ENCODE results near the gene MKNK1. TPM values are rescaled to one million over a fixed set of nuclear protein-coding genes. Genes with fewer than 3 reads are reported as not detected.

MKNK1 gene
- total and polyA plus RNA-seq, 2 of the 4 experiments (the other 2 are of a cell fraction) = 14.3 to 35.2 TPM

- peak; percentile 66 for DNase-seq
- Histone ChIP-seq H3K4ac (ENCODE audit: low read depth, low read length) (no peak overlapping the region), H4K5ac (ENCODE audit: low read depth, low read length) (no peak overlapping the region), H3K79me1 (ENCODE audit: low read depth in 1 of 2, low read length in 2 of 2) (no peaks in the 10 kb centered on the region), H3K18ac (ENCODE audit: low read depth, low read length) (no peak overlapping the region), H3K4me1 (ENCODE audit: control insufficient read depth, insufficient read depth, low read length) (peaks cover 3% of the 10 kb centered on the region; the same call in 1 of the 2 replicates), H2BK120ac (ENCODE audit: low read depth, low read length) (no peak overlapping the region), H4K8ac (ENCODE audit: low read depth in 2 of 2, low read length in 2 of 2) (no peak overlapping the region), H3K14ac (replicated peaks; ENCODE audit: low read depth, low read length) (no peak overlapping the region), H2BK5ac (ENCODE audit: low read depth, low read length, poor library complexity, severe bottlenecking) (no peak overlapping the region), H2BK15ac (ENCODE audit: low read depth, low read length) (no peak overlapping the region), H3K36me3 (ENCODE audit: control insufficient read depth, insufficient read depth, low read length) (no peaks in the 10 kb centered on the region), H2BK20ac (ENCODE audit: low read depth, low read length) (no peak overlapping the region), H3K9ac (ENCODE audit: low read depth, low read length) (no peak overlapping the region), H3K4me3 (ENCODE audit: insufficient read depth, low read depth, low read length) (no peak overlapping the region), H2AK9ac (replicated peaks; ENCODE audit: low read depth, low read length, poor library complexity) (no peak overlapping the region), H4K91ac (ENCODE audit: insufficient read depth, low read depth, low read length) (no peak overlapping the region), H3K9me1 (ENCODE audit: insufficient read depth, low read length) (no peaks in the 10 kb centered on the region), H3K4me2 (ENCODE audit: low read depth, low read length) (no peak overlapping the region), H2AK5ac (ENCODE audit: low read depth, low read length) (no peak overlapping the region), H3K9me3 (ENCODE audit: control insufficient read depth, insufficient read depth, low read length) (no peaks in the 10 kb centered on the region), H3K23ac (ENCODE audit: low read depth, low read length) (no peak overlapping the region), H3K27me3 (ENCODE audit: control insufficient read depth, insufficient read depth, low read length) (peaks cover 57% of the 10 kb centered on the region), H4K20me1 (ENCODE audit: insufficient read depth, low read length) (no peaks in the 10 kb centered on the region), H2AFZ (replicated peaks; ENCODE audit: low read length, poor library complexity) (peak overlapping the region; percentile 58), H3K27ac (ENCODE audit: insufficient read depth, low read length) (no peak overlapping the region), H3K56ac (ENCODE audit: extremely low read depth, insufficient read depth, low read length) (no peak overlapping the region)
- in situ Hi-C loops (cut with MboI; ENCODE audit: low sequenced_read_pairs) = loop anchor here (5.0 kb wide), 3 partner anchors 50 to 120 kb away; no protein-coding TSS in a partner anchor
- intact Hi-C loops (cut with micrococcal nuclease) = loop anchor here (1.0 kb wide), 5 partner anchors 50 to 198 kb away; no protein-coding TSS in a partner anchor
- ATAC-seq (ENCODE audit: low read depth) = peak; percentile 90
- ChIA-PET POLR2A (ENCODE audit: unreplicated experiment) (no interaction called here), CTCF (interaction anchor here (1.0 to 2.2 kb wide), 4 partner anchors 51 to 88 kb away, joined by 3 to 12 read pairs (median 4); no protein-coding TSS in a partner anchor)
- dilution Hi-C loops (cut with HindIII; ENCODE audit: low sequenced_read_pairs, unreplicated experiment) = no loop called here
- no TSS peak for BruUV-seq (replicated peaks)
- WGBS, 2 experiments (ENCODE audit: extremely low coverage in 2 of 2, insufficient read length in 1 of 2) = no CpG with 5 or more reads among the region's 3 CpGs
- TF ChIP-seq CTCF (conservative IDR thresholded peaks at IDR 0.05; ENCODE audit: low read depth, low read length) (peak; percentile 98), MAZ (IDR thresholded peaks at IDR 0.05; ENCODE audit: borderline replicate concordance, low read depth, low read length) (no peak), FOS (IDR thresholded peaks at IDR 0.05; ENCODE audit: low read depth, low read length) (no peak), BHLHE40 (IDR thresholded peaks at IDR 0.05; ENCODE audit: low read depth, low read length) (no peak), SMC3 (IDR thresholded peaks at IDR 0.05; ENCODE audit: low read depth, low read length) (peak; percentile 100), MAFK (IDR thresholded peaks at IDR 0.05; ENCODE audit: low read depth, low read length) (no peak), CHD1 (IDR thresholded peaks at IDR 0.05; ENCODE audit: low read depth, low read length) (no peak), CEBPB (IDR thresholded peaks at IDR 0.05; ENCODE audit: low read depth, low read length) (no peak), ELK1 (IDR thresholded peaks at IDR 0.05; ENCODE audit: borderline replicate concordance, low read depth, low read length) (no peak), POLR2A (IDR thresholded peaks at IDR 0.05; ENCODE audit: low read depth, low read length) (peak; percentile 55; the same call in 1 of the 2 replicates), NFE2L2 (IDR thresholded peaks at IDR 0.05; ENCODE audit: low read depth, low read length) (no peak), RAD21 (IDR thresholded peaks at IDR 0.05; ENCODE audit: low read length) (peak; percentile 99), RCOR1 (IDR thresholded peaks at IDR 0.05; ENCODE audit: insufficient replicate concordance, low read length) (no peak), RFX5 (IDR thresholded peaks at IDR 0.05; ENCODE audit: low read depth, low read length) (no peak)
- TF ChIP-seq, protein P1, sequence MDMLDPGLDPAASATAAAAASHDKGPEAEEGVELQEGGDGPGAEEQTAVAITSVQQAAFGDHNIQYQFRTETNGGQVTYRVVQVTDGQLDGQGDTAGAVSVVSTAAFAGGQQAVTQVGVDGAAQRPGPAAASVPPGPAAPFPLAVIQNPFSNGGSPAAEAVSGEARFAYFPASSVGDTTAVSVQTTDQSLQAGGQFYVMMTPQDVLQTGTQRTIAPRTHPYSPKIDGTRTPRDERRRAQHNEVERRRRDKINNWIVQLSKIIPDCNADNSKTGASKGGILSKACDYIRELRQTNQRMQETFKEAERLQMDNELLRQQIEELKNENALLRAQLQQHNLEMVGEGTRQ (IDR thresholded peaks at IDR 0.05; ENCODE audit: low read depth, low read length) = no peak
These were observed 76.4 kb downstream of the MKNK1 start for GRCh38 chr1:46527474-46528296.

Measured in IMR-90 (cell line).